K562 (cell line): ENCODE measurements around the gene WDR64. TPM values are rescaled to one million over a fixed set of nuclear protein-coding genes. Genes with fewer than 3 reads are reported as not detected.
A peak's percentile ranks its signal among the peaks of the same experiment; 100 is the strongest.

Experiments used
- ARID1B ChIP-seq: fragments of 450-650 bp; IDR thresholded peaks from 2 replicates; pipeline ENCODE4 v1.6.1; 2016; ENCODE audit warnings: antibody characterized with exemption, mild to moderate bottlenecking, inconsistent platforms
- CBFA2T3 ChIP-seq: fragments of 450-650 bp; IDR thresholded peaks from 2 replicates; pipeline ENCODE4 v1.6.1; 2017
- DPF2 ChIP-seq: fragments of 450-650 bp; IDR thresholded peaks from 2 replicates; pipeline ENCODE4 v1.6.1; 2016
- EP300 ChIP-seq: IDR thresholded peaks from 2 replicates; pipeline ENCODE4 v1.6.1; 2012; ENCODE audit warnings: low read length, improper control_type of control experiment
- NCOR1 ChIP-seq: fragments of 450-650 bp; IDR thresholded peaks from 2 replicates; pipeline ENCODE4 v1.6.1; 2016; ENCODE audit warnings: mild to moderate bottlenecking, moderate library complexity
- NFIC ChIP-seq: fragments of 450-650 bp; IDR thresholded peaks from 2 replicates; pipeline ENCODE4 v1.6.1; 2017; ENCODE audit warnings: mild to moderate bottlenecking, inconsistent platforms
- NR3C1 ChIP-seq: sonication (generic); formaldehyde crosslinking; IDR thresholded peaks from 2 replicates; pipeline ENCODE4 v1.8.1; 2022; ENCODE audit warnings: missing genetic modification reagents
- SMARCA4 ChIP-seq: fragments of 450-650 bp; IDR thresholded peaks from 2 replicates; pipeline ENCODE4 v1.6.1; 2016
- SOX6 ChIP-seq: fragments of 450-650 bp; IDR thresholded peaks from 2 replicates; pipeline ENCODE4 v1.6.1; 2014; ENCODE audit warnings: mild to moderate bottlenecking
- TEAD2 ChIP-seq: fragments of 450-650 bp; IDR thresholded peaks from 2 replicates; pipeline ENCODE4 v1.6.1; 2016; ENCODE audit warnings: missing genetic modification characterization, control low read depth, missing compliant biosample characterization
- TEAD4 ChIP-seq, 2 experiments: sonication (generic) in 1 of 2; formaldehyde crosslinking in 1 of 2; IDR thresholded peaks; 2 replicates each; pipeline versions ENCODE4 v1.6.1 to v1.8.0; 2012 to 2022; ENCODE audit warnings: borderline replicate concordance in 1 of 2, inconsistent platforms in 1 of 2, low read length in 1 of 2, mild to moderate bottlenecking in 1 of 2, missing genetic modification reagents in 1 of 2
- ZFPM2 ChIP-seq: fragments of 250-450 bp; sonication (Bioruptor Pico); IDR thresholded peaks from 2 replicates; pipeline ENCODE4 v1.5.1; 2022; ENCODE audit warnings: mild to moderate bottlenecking
- polyA plus RNA-seq, 8 experiments: library from polyadenylated mRNA; depleted of rRNA in 4 of 8; stranded (reverse) in 5 of 8; unstranded in 3 of 8; fragments of >200 nt; fragmentation: Nextera tagmentation in 2 of 8; fragmentation: Illumina TruSeq in 1 of 8; extraction: Ambion mirVana in 2 of 8; extraction: Trizol in 1 of 8; gene quantifications; 2 replicates each; pipeline versions ENCODE4 v1.2.1 to v1.2.3, GENCODE V29; 2011 to 2014; ENCODE audit warnings: inconsistent platforms in 1 of 8, missing spikeins in 1 of 8
- total RNA-seq, 7 experiments: library from RNA; depleted of rRNA in 6 of 7; stranded (reverse); fragments of >200 nt in 6 of 7; fragmentation: Illumina TruSeq in 2 of 7; extraction: Trizol in 2 of 7; gene quantifications; 2 replicates each; pipeline versions ENCODE4 v1.2.1 to v1.2.3, GENCODE V29; 2011 to 2021; ENCODE audit warnings: low replicate concordance in 1 of 7
- TF ChIP-seq, protein P1 (sequence below), 2 experiments: fragments of 450-650 bp; IDR thresholded peaks; 2 replicates each; pipeline ENCODE4 v1.6.1; 2016; ENCODE audit warnings: mild to moderate bottlenecking in 2 of 2, borderline replicate concordance in 1 of 2, low read depth in 1 of 2, moderate library complexity in 1 of 2
- TF ChIP-seq, protein P2 (sequence below): sonication (generic); formaldehyde crosslinking; IDR thresholded peaks from 2 replicates; pipeline ENCODE4 v1.8.0; 2022; ENCODE audit warnings: missing genetic modification reagents, mild to moderate bottlenecking, moderate library complexity, borderline replicate concordance
- TF ChIP-seq, protein P3 (sequence below): IDR thresholded peaks from 2 replicates; pipeline ENCODE4 v1.6.1; 2012; ENCODE audit warnings: low read depth, low read length, improper control_type of control experiment, borderline replicate concordance
- TF ChIP-seq, protein P4 (sequence below): fragments of 450-650 bp; IDR thresholded peaks from 2 replicates; pipeline ENCODE4 v1.6.1; 2016; ENCODE audit warnings: mild to moderate bottlenecking

Gene WDR64
- total and polyA plus RNA-seq, 9 of the 15 experiments (the other 6 are each of a cell fraction or from before 2014, with no cell fraction given), result 0.06 to 0.29 (median 0.19) TPM; not detected in 5

DNA sequence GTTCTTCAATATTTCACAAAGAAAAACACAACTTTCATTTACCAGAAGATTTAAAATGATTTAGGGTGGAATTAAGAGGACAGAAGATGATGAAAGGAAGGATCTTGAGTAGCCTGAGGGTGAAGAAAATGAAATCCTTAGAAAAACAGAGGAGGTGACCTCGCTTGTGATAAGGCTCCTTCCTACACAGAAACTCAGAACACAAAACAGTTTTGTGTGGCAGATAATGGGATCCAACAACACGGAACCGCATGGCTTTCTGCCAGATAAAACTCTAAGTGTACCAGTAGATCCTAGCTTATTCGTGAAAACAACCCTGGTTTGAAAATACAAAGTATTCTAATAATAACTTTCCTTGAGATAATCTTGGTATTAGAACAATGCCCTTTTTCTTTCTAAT is 121.9 kb downstream of the WDR64 start (continued):
- TF ChIP-seq, protein P1, sequence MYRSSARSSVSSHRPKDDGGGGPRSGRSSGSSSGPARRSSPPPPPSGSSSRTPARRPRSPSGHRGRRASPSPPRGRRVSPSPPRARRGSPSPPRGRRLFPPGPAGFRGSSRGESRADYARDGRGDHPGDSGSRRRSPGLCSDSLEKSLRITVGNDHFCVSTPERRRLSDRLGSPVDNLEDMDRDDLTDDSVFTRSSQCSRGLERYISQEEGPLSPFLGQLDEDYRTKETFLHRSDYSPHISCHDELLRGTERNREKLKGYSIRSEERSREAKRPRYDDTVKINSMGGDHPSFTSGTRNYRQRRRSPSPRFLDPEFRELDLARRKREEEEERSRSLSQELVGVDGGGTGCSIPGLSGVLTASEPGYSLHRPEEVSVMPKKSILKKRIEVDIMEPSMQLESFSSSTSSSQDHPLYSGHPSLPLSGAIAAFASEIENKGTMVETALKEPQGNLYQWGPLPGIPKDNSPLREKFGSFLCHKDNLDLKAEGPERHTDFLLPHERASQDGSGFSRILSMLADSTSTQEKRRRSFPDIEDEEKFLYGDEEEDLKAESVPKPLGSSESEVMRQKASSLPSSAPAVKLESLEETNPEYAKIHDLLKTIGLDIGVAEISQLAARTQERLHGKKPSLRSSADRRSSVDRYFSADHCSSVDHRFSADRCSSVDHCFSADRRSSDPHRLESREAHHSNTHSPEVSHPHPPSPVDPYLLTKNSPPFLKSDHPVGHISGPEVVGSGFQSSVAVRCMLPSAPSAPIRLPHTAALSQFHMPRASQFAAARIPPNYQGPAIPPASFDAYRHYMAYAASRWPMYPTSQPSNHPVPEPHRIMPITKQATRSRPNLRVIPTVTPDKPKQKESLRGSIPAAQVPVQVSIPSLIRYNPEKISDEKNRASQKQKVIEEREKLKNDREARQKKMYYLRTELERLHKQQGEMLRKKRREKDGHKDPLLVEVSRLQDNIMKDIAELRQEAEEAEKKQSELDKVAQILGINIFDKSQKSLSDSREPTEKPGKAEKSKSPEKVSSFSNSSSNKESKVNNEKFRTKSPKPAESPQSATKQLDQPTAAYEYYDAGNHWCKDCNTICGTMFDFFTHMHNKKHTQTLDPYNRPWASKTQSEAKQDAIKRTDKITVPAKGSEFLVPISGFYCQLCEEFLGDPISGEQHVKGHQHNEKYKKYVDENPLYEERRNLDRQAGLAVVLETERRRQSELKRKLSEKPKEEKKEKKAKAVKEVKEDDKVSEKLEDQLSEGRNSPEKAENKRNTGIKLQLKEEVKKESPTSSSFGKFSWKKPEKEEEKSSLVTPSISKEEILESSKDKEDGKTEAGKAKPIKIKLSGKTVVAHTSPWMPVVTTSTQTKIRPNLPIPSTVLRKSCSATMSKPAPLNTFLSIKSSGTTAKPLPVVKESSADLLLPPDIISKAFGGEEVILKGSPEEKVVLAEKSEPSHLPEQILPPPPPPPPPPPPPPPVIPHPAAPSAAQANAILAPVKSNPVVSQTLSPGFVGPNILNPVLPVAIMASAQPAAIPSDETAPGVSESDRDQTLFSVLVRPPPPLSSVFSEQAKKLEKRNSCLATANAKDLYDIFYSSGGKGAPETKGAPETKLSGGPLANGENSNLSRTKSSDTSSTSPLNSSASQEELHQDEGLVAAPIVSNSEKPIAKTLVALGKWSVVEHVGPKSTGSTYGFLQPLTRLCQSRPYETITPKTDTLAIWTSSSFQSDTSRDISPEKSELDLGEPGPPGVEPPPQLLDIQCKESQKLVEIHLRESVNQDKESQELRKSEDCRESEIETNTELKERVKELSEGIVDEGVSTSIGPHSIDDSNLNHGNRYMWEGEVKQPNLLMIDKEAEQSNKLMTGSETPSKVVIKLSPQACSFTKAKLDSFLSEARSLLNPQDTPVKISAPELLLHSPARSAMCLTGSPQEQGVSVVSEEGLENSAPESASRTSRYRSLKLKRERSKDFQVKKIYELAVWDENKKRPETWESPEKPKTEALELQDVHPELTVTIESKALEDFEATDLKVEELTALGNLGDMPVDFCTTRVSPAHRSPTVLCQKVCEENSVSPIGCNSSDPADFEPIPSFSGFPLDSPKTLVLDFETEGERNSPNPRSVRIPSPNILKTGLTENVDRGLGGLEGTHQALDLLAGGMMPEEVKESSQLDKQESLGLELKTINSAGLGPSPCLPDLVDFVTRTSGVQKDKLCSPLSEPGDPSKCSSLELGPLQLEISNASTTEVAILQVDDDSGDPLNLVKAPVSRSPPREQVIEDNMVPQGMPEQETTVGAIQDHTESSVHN (IDR thresholded peaks at IDR 0.05; ENCODE audit: borderline replicate concordance in 1 of 2, low read depth in 1 of 2), result no peak
- TF ChIP-seq, protein P2, sequence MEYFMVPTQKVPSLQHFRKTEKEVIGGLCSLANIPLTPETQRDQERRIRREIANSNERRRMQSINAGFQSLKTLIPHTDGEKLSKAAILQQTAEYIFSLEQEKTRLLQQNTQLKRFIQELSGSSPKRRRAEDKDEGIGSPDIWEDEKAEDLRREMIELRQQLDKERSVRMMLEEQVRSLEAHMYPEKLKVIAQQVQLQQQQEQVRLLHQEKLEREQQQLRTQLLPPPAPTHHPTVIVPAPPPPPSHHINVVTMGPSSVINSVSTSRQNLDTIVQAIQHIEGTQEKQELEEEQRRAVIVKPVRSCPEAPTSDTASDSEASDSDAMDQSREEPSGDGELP (CRISPR knock-in tag), result no peak
- TF ChIP-seq EP300, result peak; percentile 30; the same call in 1 of the 2 replicates
- TF ChIP-seq NR3C1 (CRISPR knock-in tag), result no peak
- TF ChIP-seq, protein P3, sequence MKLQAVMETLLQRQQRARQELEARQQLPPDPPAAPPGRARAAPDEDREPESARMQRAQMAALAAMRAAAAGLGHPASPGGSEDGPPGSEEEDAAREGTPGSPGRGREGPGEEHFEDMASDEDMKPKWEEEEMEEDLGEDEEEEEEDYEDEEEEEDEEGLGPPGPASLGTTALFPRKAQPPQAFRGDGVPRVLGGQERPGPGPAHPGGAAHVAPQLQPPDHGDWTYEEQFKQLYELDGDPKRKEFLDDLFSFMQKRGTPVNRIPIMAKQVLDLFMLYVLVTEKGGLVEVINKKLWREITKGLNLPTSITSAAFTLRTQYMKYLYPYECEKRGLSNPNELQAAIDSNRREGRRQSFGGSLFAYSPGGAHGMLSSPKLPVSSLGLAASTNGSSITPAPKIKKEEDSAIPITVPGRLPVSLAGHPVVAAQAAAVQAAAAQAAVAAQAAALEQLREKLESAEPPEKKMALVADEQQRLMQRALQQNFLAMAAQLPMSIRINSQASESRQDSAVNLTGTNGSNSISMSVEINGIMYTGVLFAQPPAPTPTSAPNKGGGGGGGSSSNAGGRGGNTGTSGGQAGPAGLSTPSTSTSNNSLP, result 0 out of 2 replicates have a peak, but pooled peaks have one; percentile 20
- TF ChIP-seq ARID1B, result peak; percentile 68
- TF ChIP-seq ZFPM2 (CRISPR knock-in tag), result no peak
- TF ChIP-seq, protein P4, sequence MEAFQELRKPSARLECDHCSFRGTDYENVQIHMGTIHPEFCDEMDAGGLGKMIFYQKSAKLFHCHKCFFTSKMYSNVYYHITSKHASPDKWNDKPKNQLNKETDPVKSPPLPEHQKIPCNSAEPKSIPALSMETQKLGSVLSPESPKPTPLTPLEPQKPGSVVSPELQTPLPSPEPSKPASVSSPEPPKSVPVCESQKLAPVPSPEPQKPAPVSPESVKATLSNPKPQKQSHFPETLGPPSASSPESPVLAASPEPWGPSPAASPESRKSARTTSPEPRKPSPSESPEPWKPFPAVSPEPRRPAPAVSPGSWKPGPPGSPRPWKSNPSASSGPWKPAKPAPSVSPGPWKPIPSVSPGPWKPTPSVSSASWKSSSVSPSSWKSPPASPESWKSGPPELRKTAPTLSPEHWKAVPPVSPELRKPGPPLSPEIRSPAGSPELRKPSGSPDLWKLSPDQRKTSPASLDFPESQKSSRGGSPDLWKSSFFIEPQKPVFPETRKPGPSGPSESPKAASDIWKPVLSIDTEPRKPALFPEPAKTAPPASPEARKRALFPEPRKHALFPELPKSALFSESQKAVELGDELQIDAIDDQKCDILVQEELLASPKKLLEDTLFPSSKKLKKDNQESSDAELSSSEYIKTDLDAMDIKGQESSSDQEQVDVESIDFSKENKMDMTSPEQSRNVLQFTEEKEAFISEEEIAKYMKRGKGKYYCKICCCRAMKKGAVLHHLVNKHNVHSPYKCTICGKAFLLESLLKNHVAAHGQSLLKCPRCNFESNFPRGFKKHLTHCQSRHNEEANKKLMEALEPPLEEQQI, result peak; percentile 43; the same call in 1 of the 2 replicates
- TF ChIP-seq SOX6, result peak; percentile 74
- TF ChIP-seq DPF2, result peak; percentile 53; the same call in 1 of the 2 replicates
- peak; percentile 47 for TF ChIP-seq SMARCA4
- no peak for TF ChIP-seq TEAD2 (tag)
- 0 out of 2 replicates have a peak, but pooled peaks have one; percentile 36 for TF ChIP-seq NCOR1
- peak; percentile 92 for TF ChIP-seq NFIC
- TF ChIP-seq TEAD4 (IDR thresholded peaks at IDR 0.05; ENCODE audit: low read length), result 0 out of 2 replicates have a peak, but pooled peaks have one; percentile 34
- TF ChIP-seq TEAD4 (CRISPR knock-in tag; IDR thresholded peaks at IDR 0.05; ENCODE audit: borderline replicate concordance), result no peak
- peak; percentile 63 for TF ChIP-seq CBFA2T3
